Stimulated activated CD8-positive, alpha-beta memory T cell treated with anti-CD3 and anti-CD28 coated beads, Interleukin-4, amount 100 ng/mL, for 24 hours (primary cell): Measurements from ENCODE around the gene DLG2.
"Not testable (repeated sequence)": the region's sequence is repeated elsewhere in the genome, so short reads cannot be mapped to it uniquely, and the experiment has no call there.

Source experiments
- DNase-seq: peaks from one replicate; pipeline ENCODE4 v3.0.0-alpha.2; 2020; ENCODE audit warnings: low read depth

DLG2 gene

DNA sequence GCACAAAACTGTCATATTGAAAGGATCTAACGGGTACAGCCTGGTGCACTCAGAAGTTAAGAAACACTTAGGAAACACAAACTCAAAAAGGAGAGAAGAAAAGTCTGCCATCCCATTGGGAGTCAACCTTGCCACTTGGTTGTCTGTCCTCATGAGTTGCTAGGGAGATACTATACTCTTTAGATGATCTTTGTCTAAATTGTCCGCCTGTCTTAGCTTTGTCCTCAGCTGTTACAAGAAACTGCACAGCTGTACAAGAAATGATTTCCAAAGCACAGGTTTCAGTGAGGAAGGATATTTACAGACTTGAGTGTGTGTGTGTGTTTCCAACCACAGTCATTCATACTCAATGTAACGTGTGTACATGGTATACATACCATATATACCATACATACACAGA, 2171.8 kb downstream of the DLG2 start:
- no peak for DNase-seq

GRCh38 chr11:83454674-83455073, 2172.5 kb downstream of the DLG2 start:
- no peak for DNase-seq

DNA sequence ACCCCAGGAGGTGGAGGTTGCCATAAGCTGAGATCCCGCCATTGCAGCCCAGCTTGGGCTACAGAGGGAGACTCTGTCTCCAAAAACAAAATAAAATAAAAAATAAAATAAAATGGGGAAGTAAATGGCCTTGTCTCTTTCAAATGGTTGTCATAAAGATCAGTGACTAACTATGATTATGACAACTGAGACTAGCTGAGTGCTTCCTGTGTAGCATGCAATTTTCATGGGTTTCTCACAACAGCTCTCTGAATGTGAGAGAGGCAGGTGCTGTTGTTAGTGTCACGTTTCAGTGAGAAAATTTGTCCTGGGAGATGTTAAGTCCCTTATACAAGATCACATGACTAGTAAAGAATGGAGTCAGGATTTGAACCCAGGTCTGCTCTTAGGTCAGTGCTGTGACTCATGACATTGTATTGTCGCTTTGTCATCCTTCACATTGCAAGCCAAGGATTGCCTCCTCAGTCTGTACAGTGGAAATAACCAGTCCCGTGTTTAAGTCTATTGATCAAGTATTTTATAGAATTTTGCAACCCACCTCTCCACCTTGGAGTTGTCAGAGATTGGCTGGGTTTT, 2177.7 kb downstream of the DLG2 start:
- no peak for DNase-seq

DNA sequence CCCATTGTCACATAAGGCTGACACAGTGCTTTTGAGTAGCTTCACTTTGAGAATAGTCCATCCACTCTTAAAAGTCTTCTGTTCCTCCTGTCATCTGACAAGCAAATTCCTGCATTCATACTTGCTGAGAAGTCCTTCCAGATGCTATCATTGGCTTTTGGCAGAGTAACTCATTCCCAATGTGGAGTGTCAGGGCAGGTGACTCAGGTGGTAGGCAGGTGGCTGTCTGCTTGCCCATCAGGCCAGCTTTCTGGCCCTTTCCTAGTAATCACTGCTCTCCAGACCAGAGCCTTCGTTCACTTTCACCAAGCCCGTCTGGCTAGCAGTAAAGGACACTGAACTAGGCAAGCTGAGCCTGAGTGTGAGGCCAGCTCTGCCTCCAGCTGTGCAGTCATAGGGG, 2178.5 kb downstream of the DLG2 start:
- no peak for DNase-seq

DNA sequence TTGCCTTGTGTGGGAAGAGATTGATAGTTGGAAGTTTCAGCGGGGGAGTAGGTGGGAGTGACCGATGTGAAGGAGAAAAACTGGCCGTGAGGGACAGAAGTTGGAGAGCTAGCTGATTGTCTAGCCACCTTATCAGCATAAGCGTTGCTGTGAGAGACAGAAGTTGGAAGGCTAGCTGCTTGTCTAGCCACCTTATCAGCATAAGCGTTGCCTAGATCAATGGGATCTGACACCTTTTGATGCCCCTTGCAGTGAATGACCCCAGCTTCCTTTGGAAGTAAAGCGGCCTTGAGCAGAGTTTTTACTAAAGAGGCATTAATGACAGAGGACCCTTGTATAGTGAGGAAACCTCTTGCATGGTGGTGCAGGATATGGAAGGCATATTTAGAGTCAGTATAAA, 2183.3 kb downstream of the DLG2 start:
- DNase-seq: not testable (repeated sequence)

- no peak for DNase-seq
Observed at GRCh38 chr11:83441601-83442000, 2185.5 kb downstream of the DLG2 start.

GRCh38 chr11:83441171-83441570, 2186.0 kb downstream of the DLG2 start:
- DNase-seq: no peak

GRCh38 chr11:83438438-83438837, 2188.7 kb downstream of the DLG2 start:
- DNase-seq: no peak

DNA sequence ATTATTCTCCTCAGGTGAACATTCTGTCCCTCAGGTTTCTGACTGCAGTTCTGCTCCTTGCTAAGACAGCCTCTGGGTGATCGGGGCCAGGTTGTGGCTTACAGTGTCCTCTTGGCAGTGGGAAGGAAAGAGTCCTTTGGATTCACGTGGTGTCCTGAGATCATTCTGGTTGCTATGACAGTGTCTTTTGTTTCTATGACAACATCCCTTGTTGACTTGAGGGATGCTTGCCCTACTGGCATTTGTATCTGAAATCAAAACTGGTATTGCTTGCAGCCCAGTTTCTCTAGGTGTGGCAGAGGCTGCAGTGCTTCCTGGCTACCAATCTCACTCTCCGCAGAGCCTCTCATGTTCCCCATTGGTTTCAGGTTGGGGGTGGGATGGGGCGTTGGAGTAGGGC, 2189.2 kb downstream of the DLG2 start:
- DNase-seq: no peak

GRCh38 chr11:83436855-83437254, 2190.3 kb downstream of the DLG2 start:
- no peak for DNase-seq

- DNase-seq: not testable (repeated sequence)
Observed at GRCh38 chr11:83434812-83435211, 2192.3 kb downstream of the DLG2 start.

DNA sequence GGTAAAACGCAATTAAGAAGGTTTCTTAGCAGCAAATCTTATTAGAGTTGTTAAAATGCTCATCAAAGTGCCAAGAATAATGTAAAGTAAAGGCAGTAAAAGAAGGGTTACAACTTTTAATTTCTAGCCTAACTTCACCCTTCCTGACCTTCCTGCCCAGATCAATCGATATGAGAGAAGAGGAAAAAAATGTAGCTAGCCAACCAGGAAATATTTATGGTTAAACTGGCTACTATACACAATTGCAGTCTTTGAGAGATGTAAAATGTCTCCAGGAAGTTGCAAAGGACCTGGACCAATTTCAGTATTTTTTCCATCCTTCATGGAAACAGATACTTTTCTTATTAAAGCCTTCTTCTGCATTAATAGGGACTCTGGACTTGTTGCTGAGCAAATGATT, 2199.2 kb downstream of the DLG2 start:
- no peak for DNase-seq

DNA sequence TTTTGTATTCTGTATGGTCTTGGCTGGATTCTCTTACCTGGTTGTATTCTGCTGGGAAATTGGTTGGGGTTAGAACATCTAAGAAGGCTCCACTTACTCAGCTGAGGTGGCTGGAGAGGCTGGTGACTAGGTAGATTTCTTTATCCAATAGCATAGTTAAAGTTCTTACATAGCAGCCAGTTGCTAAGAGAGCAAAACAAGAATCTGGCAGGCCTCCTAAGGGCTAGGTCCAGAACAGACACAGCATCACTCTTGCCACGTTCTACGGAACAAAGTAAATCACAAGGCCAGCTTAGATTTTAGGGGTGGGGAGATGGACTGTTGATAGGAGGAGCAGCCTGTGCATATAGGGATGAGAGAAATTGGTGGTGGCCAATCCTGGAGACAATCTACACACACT, 2199.6 kb downstream of the DLG2 start:
- no peak for DNase-seq

DNA sequence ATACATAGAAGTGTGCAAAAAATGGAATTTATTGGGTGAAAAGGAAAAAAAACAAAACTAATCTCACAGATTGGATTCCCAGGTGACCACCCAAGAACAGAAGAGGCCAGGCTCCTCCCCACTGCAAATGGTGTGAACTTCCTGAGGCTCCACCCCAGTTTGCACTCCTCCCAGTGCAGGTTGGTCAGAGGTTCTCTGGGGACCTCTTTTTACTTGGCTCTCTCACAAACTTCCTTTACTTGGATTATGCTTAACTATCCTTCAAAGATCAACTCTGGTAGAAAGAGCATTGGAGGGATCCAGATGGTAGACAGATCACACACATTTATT, 2202.0 kb downstream of the DLG2 start:
- DNase-seq: no peak

DNA sequence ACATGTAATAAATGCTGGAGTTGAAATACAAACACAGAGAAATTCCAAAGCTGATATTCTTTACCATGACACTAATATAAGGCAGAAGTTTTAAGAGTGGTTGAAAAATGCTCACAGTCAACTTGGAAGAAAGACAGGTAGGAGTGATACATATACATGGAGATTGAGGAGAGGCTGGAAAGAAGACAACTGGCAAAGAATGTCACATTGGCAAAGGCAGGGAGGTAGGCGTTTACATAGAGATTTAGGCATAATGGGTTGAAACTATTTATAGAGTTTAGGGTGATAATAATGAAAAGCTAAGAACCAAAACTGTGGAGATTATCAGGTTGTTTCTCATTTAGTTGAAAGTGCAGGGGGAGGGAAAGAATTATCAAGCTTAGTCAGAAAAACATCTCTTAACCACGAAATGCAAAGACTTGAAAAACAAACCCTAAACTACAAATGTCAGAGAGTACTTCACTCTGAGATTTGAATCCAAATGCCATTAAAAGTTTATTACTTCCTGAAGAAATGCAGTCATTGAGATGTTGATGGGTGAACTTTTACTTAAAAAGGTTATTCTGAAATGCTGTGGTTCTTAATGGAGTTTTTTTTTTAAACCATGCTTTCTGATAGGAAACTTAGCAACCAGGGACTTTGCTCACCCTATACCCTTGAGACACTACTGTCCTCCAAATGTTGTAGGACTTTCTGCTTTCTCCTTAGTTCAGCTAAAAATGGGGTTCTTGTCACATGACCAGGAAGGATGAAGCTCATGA, 2202.6 kb downstream of the DLG2 start:
- DNase-seq: no peak

DNA sequence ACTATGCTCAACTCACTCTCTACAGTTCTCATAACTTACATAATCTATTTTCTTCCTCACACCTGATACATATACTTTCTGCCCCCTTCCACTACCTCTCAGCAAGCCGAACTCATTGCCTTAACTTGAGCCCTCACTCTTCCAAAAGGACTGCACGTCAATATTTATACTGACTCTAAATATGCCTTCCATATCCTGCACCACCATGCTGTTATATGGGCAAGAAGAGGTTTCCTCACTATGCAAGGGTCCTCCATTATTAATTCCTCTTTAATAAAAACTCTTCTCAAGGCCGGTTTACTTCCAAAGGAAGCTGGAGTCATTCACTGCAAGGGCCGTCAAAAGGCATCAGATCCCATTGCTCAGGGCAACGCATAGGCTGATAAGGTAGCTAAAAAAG, 2204.5 kb downstream of the DLG2 start:
- not testable (repeated sequence) for DNase-seq

GRCh38 chr11:83410605-83411565, 2216.3 kb downstream of the DLG2 start:
- DNase-seq: no peak

DNA sequence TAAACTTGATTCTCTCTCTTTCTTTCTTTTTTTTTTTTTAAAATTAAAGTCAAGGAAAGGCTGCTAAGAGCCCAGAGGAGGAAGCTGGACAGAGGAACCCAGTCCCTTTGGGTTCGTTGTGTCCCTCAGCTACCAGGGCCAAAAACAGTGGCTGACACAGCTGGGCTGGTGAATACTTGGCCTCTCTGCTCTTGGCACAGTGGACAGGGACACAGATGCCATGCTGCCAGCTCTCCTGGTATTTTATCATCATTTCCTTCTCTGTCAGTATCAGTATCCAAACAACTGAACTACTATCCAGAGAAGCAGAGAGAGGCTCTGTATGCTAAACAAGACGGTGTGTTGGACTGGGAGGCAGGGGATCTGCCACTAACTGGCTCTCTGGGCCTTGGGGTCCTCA, 2217.3 kb downstream of the DLG2 start:
- DNase-seq: no peak

DNA sequence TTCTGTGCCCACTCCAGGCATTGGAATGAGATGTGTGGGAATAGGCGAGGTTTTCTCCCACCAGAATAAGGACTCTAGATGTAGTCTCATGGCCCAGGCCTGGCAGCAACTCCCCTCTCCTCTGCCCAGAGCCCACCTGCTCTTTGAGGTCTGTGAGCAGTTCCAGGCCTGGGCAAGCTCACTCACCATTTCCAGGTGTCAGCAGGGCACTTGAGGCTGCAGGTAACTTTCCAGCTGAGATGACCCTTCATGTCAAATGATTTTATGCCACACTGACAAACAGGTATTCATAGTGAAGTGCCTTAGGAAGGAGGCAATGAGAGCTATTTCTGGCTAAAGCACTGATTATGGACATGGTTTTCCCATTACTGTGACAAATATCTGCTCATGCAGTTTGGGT, 2217.7 kb downstream of the DLG2 start:
- no peak for DNase-seq

- no peak for DNase-seq
Observed at GRCh38 chr11:83408946-83409345, 2218.2 kb downstream of the DLG2 start.
